Mammary epithelial cell (primary cell): ENCODE results near the gene RPS25.

Experiments used
- EZH2 ChIP-seq: IDR thresholded peaks from 2 replicates; pipeline ENCODE4 v1.6.1; 2012; ENCODE audit warnings: low read length, inconsistent platforms, borderline replicate concordance
- TF ChIP-seq, protein P1 (sequence below), 2 donors: IDR thresholded peaks in 1 of 2; conservative IDR thresholded peaks in 1 of 2; 2 replicates each; pipeline ENCODE4 v1.5.1; 2011 to 2012; ENCODE audit warnings: inconsistent platforms in 2 of 2, low read length in 2 of 2, mild to moderate bottlenecking in 2 of 2, control low read depth in 1 of 2, low read depth in 1 of 2; ENCODE audit not compliant: insufficient read depth in 1 of 2; ENCODE audit errors: extremely low read depth in 1 of 2

DNA sequence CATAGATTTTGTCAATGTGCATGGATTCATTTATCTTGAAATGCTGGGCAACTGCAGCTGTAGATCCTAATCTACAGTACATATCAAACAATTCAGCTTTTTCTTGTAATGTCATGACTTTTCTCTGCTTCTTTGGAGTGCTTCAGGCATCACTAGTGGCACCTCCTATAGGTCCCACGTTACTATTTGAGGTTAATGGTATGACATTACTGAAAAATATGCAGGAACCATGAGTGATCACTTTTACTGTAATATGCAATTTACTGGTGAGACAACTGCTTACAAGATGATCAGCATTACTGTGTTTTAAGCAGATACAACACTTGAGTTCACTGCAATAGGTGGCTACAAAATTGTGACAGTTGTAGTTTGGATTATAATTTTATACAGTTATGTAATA lies 17.2 kb downstream of the RPS25 start:
- TF ChIP-seq, protein P1, sequence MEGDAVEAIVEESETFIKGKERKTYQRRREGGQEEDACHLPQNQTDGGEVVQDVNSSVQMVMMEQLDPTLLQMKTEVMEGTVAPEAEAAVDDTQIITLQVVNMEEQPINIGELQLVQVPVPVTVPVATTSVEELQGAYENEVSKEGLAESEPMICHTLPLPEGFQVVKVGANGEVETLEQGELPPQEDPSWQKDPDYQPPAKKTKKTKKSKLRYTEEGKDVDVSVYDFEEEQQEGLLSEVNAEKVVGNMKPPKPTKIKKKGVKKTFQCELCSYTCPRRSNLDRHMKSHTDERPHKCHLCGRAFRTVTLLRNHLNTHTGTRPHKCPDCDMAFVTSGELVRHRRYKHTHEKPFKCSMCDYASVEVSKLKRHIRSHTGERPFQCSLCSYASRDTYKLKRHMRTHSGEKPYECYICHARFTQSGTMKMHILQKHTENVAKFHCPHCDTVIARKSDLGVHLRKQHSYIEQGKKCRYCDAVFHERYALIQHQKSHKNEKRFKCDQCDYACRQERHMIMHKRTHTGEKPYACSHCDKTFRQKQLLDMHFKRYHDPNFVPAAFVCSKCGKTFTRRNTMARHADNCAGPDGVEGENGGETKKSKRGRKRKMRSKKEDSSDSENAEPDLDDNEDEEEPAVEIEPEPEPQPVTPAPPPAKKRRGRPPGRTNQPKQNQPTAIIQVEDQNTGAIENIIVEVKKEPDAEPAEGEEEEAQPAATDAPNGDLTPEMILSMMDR (conservative IDR thresholded peaks at IDR 0.05 in 1 of 2, IDR thresholded peaks at IDR 0.05 in 1 of 2; ENCODE audit: extremely low read depth in 1 of 2, insufficient read depth in 1 of 2, low read depth in 1 of 2, low read length in 2 of 2) = no peak
- TF ChIP-seq EZH2 = no peak
